Mesenchymal stem cell (in vitro differentiated cells and primary cell): ENCODE measurements around the gene ARPP21.

ENCODE experiments used
- DNase-seq: peaks from one replicate; pipeline ENCODE4 v3.0.0-alpha.2; 2013
- H2AFZ ChIP-seq: one replicate; pipeline ENCODE4 v1.6.1; 2013; ENCODE audit warnings: low read depth, mild to moderate bottlenecking, control low read depth, inconsistent platforms, low read length, moderate library complexity
- H2AK5ac ChIP-seq: 2 replicates; pipeline ENCODE4 v1.6.1; 2013; ENCODE audit warnings: low read length, moderate library complexity, mild to moderate bottlenecking, inconsistent platforms; ENCODE audit not compliant: severe bottlenecking
- H2BK120ac ChIP-seq: one replicate; pipeline ENCODE4 v1.6.1; 2013; ENCODE audit warnings: low read depth, mild to moderate bottlenecking, inconsistent platforms, low read length, moderate library complexity
- H2BK12ac ChIP-seq, 2 experiments: one replicate each; pipeline ENCODE4 v1.6.1; 2013; ENCODE audit warnings: inconsistent platforms in 2 of 2, low read length in 2 of 2, mild to moderate bottlenecking in 2 of 2, moderate library complexity in 2 of 2, control low read depth in 1 of 2
- H2BK15ac ChIP-seq: one replicate; pipeline ENCODE4 v1.6.1; 2013; ENCODE audit warnings: mild to moderate bottlenecking, low read depth, inconsistent platforms; ENCODE audit not compliant: poor library complexity, severe bottlenecking
- H2BK5ac ChIP-seq: 2 replicates; pipeline ENCODE4 v1.6.1; 2013; ENCODE audit warnings: low read depth, mild to moderate bottlenecking, low read length, control low read depth, inconsistent platforms; ENCODE audit not compliant: poor library complexity, severe bottlenecking
- H3K14ac ChIP-seq, 2 experiments: one replicate each; pipeline ENCODE4 v1.6.1; 2013; ENCODE audit warnings: inconsistent platforms in 2 of 2, low read length in 2 of 2, control low read depth in 1 of 2, mild to moderate bottlenecking in 1 of 2, moderate library complexity in 1 of 2
- H3K18ac ChIP-seq, 2 experiments: one replicate each; pipeline ENCODE4 v1.6.1; 2013; ENCODE audit warnings: inconsistent platforms in 2 of 2, low read length in 2 of 2, control low read depth in 1 of 2, low read depth in 1 of 2, mild to moderate bottlenecking in 1 of 2
- H3K23ac ChIP-seq, 2 experiments: one replicate each; pipeline ENCODE4 v1.6.1; 2013; ENCODE audit warnings: inconsistent platforms in 2 of 2, low read length in 2 of 2, mild to moderate bottlenecking in 2 of 2, moderate library complexity in 2 of 2, control low read depth in 1 of 2
- H3K27ac ChIP-seq: 2 replicates; pipeline ENCODE4 v1.5.1; 2013; ENCODE audit warnings: mild to moderate bottlenecking, moderate library complexity, low read length, control low read depth, inconsistent platforms; ENCODE audit not compliant: poor library complexity, severe bottlenecking
- H3K27me3 ChIP-seq, 2 experiments: 2 replicates each; pipeline versions ENCODE4 v1.6.1 to v1.7.0; 2013; ENCODE audit warnings: low read length in 2 of 2, mild to moderate bottlenecking in 2 of 2, moderate library complexity in 2 of 2, control low read depth in 1 of 2, inconsistent platforms in 1 of 2; ENCODE audit not compliant: control insufficient read depth in 1 of 2, insufficient read depth in 1 of 2
- H3K36me3 ChIP-seq, 2 experiments: 2 replicates each; pipeline versions ENCODE4 v1.6.1 to v1.7.0; 2013; ENCODE audit warnings: low read length in 2 of 2, control low read depth in 1 of 2, inconsistent platforms in 1 of 2, low read depth in 1 of 2, mild to moderate bottlenecking in 1 of 2; ENCODE audit not compliant: insufficient read depth in 2 of 2, control insufficient read depth in 1 of 2
- H3K4ac ChIP-seq, 2 experiments: one replicate each; pipeline ENCODE4 v1.6.1; 2013; ENCODE audit warnings: inconsistent platforms in 2 of 2, low read length in 2 of 2, mild to moderate bottlenecking in 2 of 2, moderate library complexity in 2 of 2, control low read depth in 1 of 2, low read depth in 1 of 2
- H3K4me1 ChIP-seq: 2 replicates; pipeline ENCODE4 v1.6.1; 2013; ENCODE audit warnings: low read depth, low read length, control low read depth; ENCODE audit not compliant: control insufficient read depth, insufficient read depth
- H3K4me2 ChIP-seq: 2 replicates; pipeline ENCODE4 v1.6.1; 2013; ENCODE audit warnings: low read length, mild to moderate bottlenecking, inconsistent platforms; ENCODE audit not compliant: poor library complexity, severe bottlenecking
- H3K4me3 ChIP-seq, 2 experiments: 2 replicates each; pipeline versions ENCODE4 v1.5.1 to v1.7.0; 2013; ENCODE audit warnings: low read length in 2 of 2, mild to moderate bottlenecking in 2 of 2, control low read depth in 1 of 2, low read depth in 1 of 2; ENCODE audit not compliant: insufficient read depth in 1 of 2
- H3K79me1 ChIP-seq: replicated peaks from 2 replicates; pipeline ENCODE4 v1.6.1; 2013; ENCODE audit warnings: mild to moderate bottlenecking, control low read depth, low read length, inconsistent platforms; ENCODE audit not compliant: poor library complexity, severe bottlenecking
- H3K9ac ChIP-seq: 2 replicates; pipeline ENCODE4 v1.7.0; 2013; ENCODE audit warnings: mild to moderate bottlenecking, low read length, moderate library complexity
- H3K9me3 ChIP-seq: 2 replicates; pipeline ENCODE4 v1.7.0; 2013; ENCODE audit warnings: mild to moderate bottlenecking, low read length; ENCODE audit not compliant: control insufficient read depth
- H4K8ac ChIP-seq: one replicate; pipeline ENCODE4 v1.6.1; 2013; ENCODE audit warnings: inconsistent platforms, mild to moderate bottlenecking, low read length, moderate library complexity
- H4K91ac ChIP-seq: one replicate; pipeline ENCODE4 v1.6.1; 2013; ENCODE audit warnings: mild to moderate bottlenecking, low read length, inconsistent platforms
- WGBS: methylation state at CpG from one replicate; pipeline ENCODE4 v1.1.7; 2013; ENCODE audit warnings: mixed read lengths; 5-methylcytosine and 5-hydroxymethylcytosine counted together

Gene ARPP21

DNA sequence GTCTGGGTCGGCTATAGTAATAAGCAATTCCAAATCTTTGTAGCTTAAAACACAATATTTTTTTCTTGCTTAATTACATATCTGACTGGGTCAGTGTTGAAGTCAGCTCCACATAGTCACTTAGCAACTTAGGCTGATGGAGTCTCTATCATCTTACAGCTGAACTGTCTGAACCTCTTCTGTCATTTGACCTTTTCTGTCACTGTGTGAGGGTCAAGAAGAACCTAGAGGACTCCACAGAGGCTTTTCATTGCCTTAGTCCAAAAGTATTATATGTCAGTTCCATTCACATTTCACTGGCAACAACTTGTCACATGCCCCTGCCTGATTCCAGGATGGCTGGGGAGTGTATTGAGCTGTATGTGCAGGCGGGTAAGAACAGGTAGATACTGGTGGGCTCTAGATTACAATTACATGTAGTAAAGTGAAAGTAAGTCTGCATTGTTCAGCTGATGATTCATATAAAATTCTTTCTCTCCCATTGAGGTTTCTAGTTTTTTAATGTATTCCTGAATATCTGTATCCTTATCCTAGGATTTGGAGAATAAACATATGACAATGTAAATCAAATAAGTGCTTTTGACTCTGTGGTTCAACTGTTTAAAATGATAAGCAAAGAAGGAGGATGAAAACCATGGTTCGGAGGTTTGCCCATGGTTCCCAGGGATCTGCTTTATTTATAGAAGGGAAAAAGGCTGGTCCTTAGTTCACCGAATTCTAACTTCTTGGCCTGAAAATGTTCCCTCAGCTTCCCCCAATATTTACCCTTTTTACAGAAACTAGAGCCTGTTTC is 5.8 kb upstream of the ARPP21 start:
- Histone ChIP-seq H2AK5ac (no peak overlapping the region), H2BK15ac (no peak overlapping the region), H3K14ac (no peak overlapping the region), H2BK120ac (no peak overlapping the region), H3K4me3 (no peak overlapping the region), H3K23ac (no peak overlapping the region), H3K27me3 (peaks cover 0 to 10% of the 10 kb centered on the region in 2 experiments), H3K4me2 (no peak overlapping the region), H2AFZ (no peak overlapping the region), H2BK12ac (no peak overlapping the region), H3K79me1 (no peaks in the 10 kb centered on the region), H3K27ac (no peak overlapping the region), H3K18ac (no peak overlapping the region), H4K91ac (no peak overlapping the region), H3K4me1 (no peaks in the 10 kb centered on the region), H4K8ac (no peak overlapping the region), H3K9me3 (no peaks in the 10 kb centered on the region), H2BK5ac (no peak overlapping the region), H3K36me3 (no peaks in the 10 kb centered on the region), H3K9ac (no peak overlapping the region), H3K4ac (no peak overlapping the region)
- DNase-seq, result no peak
- 64% methylated on average over 2 of the region's 4 CpGs for WGBS

- no peak overlapping the region for H2BK5ac ChIP-seq
- H2AFZ ChIP-seq, result no peak overlapping the region
- H3K79me1 ChIP-seq, result no peaks in the 10 kb centered on the region
- no peak overlapping the region for H3K14ac ChIP-seq
- H3K4ac ChIP-seq, result no peak overlapping the region
- H3K4me1 ChIP-seq, result peaks cover 11% of the 10 kb centered on the region
- no peak overlapping the region for H3K4me2 ChIP-seq
- H4K8ac ChIP-seq, result no peak overlapping the region
- no peak overlapping the region for H3K18ac ChIP-seq
- no peaks in the 10 kb centered on the region for H3K36me3 ChIP-seq
- no peak overlapping the region for H3K23ac ChIP-seq
- no peak overlapping the region for H4K91ac ChIP-seq
- H3K4me3 ChIP-seq, result no peak overlapping the region
- H2BK120ac ChIP-seq, result no peak overlapping the region
- no peak for DNase-seq
- H3K9ac ChIP-seq, result no peak overlapping the region
- no peak overlapping the region for H2BK12ac ChIP-seq
- no peak overlapping the region for H2AK5ac ChIP-seq
- H3K27me3 ChIP-seq, result peaks cover 0 to 29% of the 10 kb centered on the region in 2 experiments
- no peaks in the 10 kb centered on the region for H3K9me3 ChIP-seq
- H2BK15ac ChIP-seq, result no peak overlapping the region
- 81% methylated on average over 3 of the region's 3 CpGs for WGBS
- no peak overlapping the region for H3K27ac ChIP-seq
These were observed 3.9 kb upstream of the ARPP21 start for GRCh38 chr3:35635407-35635806.

GRCh38 chr3:35635926-35636683 is 3.2 kb upstream of the ARPP21 start:
- no peak overlapping the region for H3K14ac ChIP-seq
- no peak overlapping the region for H2BK5ac ChIP-seq
- no peak overlapping the region for H2BK120ac ChIP-seq
- H3K18ac ChIP-seq, result no peak overlapping the region
- WGBS, result 91% methylated on average over 4 of the region's 4 CpGs
- H2BK12ac ChIP-seq, result no peak overlapping the region
- H3K27me3 ChIP-seq, result peaks cover 0 to 36% of the 10 kb centered on the region in 2 experiments
- no peak overlapping the region for H3K4me3 ChIP-seq
- no peak overlapping the region for H2AFZ ChIP-seq
- no peak overlapping the region for H3K4me2 ChIP-seq
- DNase-seq, result no peak
- no peak overlapping the region for H4K91ac ChIP-seq
- no peaks in the 10 kb centered on the region for H3K79me1 ChIP-seq
- H3K23ac ChIP-seq, result no peak overlapping the region
- H3K9ac ChIP-seq, result no peak overlapping the region
- no peak overlapping the region for H2AK5ac ChIP-seq
- no peak overlapping the region for H4K8ac ChIP-seq
- H3K4me1 ChIP-seq, result peaks cover 11% of the 10 kb centered on the region
- no peak overlapping the region for H3K4ac ChIP-seq
- no peak overlapping the region for H3K27ac ChIP-seq
- H2BK15ac ChIP-seq, result no peak overlapping the region
- H3K36me3 ChIP-seq, result no peaks in the 10 kb centered on the region
- no peaks in the 10 kb centered on the region for H3K9me3 ChIP-seq

- no peak overlapping the region for H3K4me3 ChIP-seq
- no peak overlapping the region for H3K27ac ChIP-seq
- H2AK5ac ChIP-seq, result no peak overlapping the region
- H3K9me3 ChIP-seq, result no peaks in the 10 kb centered on the region
- H3K23ac ChIP-seq, result no peak overlapping the region
- H3K9ac ChIP-seq, result no peak overlapping the region
- no peak overlapping the region for H2BK12ac ChIP-seq
- H2BK5ac ChIP-seq, result no peak overlapping the region
- H3K36me3 ChIP-seq, result no peaks in the 10 kb centered on the region
- no peak overlapping the region for H3K4ac ChIP-seq
- H4K8ac ChIP-seq, result no peak overlapping the region
- H4K91ac ChIP-seq, result no peak overlapping the region
- 82% methylated on average over 12 of the region's 15 CpGs for WGBS
- no peak overlapping the region for H2BK120ac ChIP-seq
- no peak overlapping the region for H2AFZ ChIP-seq
- no peak overlapping the region for H3K14ac ChIP-seq
- H3K4me2 ChIP-seq, result peak overlapping the region; percentile 76
- no peak for DNase-seq
- no peaks in the 10 kb centered on the region for H3K79me1 ChIP-seq
- H2BK15ac ChIP-seq, result peak overlapping the region; percentile 40
- no peak overlapping the region for H3K18ac ChIP-seq
- peaks cover 0 to 46% of the 10 kb centered on the region in 2 experiments for H3K27me3 ChIP-seq
- H3K4me1 ChIP-seq, result peaks cover 11% of the 10 kb centered on the region
These were observed 910 bp upstream of the ARPP21 start for GRCh38 chr3:35638251-35638979.
